GM11168 (cell line): ENCODE results near the gene MAPK1.
"Not testable (repeated sequence)": the region's sequence is repeated elsewhere in the genome, so short reads cannot be mapped to it uniquely, and the experiment has no call there.

Experiments used
- in situ Hi-C: fragments of 300-500 bp; cut with MboI; formaldehyde crosslinking; loops from one replicate; pipeline ENCODE4 v1.12.0; 2022; ENCODE audit warnings: low sequenced_read_pairs; ENCODE audit not compliant: unreplicated experiment

The MAPK1 gene

GRCh38 chr22:21759646-21760376 is 107.6 kb downstream of the MAPK1 start:
- in situ Hi-C loops, result no loop called here

- in situ Hi-C loops, result no loop called here
Measured at GRCh38 chr22:21759093-21759492, 108.4 kb downstream of the MAPK1 start.

- in situ Hi-C loops, result no loop called here
Measured at GRCh38 chr22:21758091-21758864, 109.2 kb downstream of the MAPK1 start.

- in situ Hi-C loops, result no loop called here
Measured at GRCh38 chr22:21755851-21756284, 111.6 kb downstream of the MAPK1 start.

- in situ Hi-C loops, result no loop called here
Measured at GRCh38 chr22:21754523-21754922, 112.9 kb downstream of the MAPK1 start.

GRCh38 chr22:21753374-21754111 is 113.9 kb downstream of the MAPK1 start:
- in situ Hi-C loops, result no loop called here

- in situ Hi-C loops, result no loop called here
Measured at GRCh38 chr22:21752276-21752675, 115.2 kb downstream of the MAPK1 start.

- in situ Hi-C loops, result no loop called here
Measured at GRCh38 chr22:21745948-21746347, 121.5 kb downstream of the MAPK1 start.

GRCh38 chr22:21744917-21745316 is 122.5 kb downstream of the MAPK1 start:
- in situ Hi-C loops, result not testable (repeated sequence)

GRCh38 chr22:21741790-21742189 is 125.7 kb downstream of the MAPK1 start:
- in situ Hi-C loops, result no loop called here

GRCh38 chr22:21741059-21741458 is 126.4 kb downstream of the MAPK1 start:
- in situ Hi-C loops, result no loop called here

- in situ Hi-C loops, result no loop called here
Measured at GRCh38 chr22:21739828-21740377, 127.5 kb downstream of the MAPK1 start.

GRCh38 chr22:21738966-21739365 is 128.5 kb downstream of the MAPK1 start:
- in situ Hi-C loops, result no loop called here

GRCh38 chr22:21738081-21738480 is 129.4 kb downstream of the MAPK1 start:
- in situ Hi-C loops, result no loop called here

- in situ Hi-C loops, result no loop called here
Measured at GRCh38 chr22:21736948-21737347, 130.5 kb downstream of the MAPK1 start.

GRCh38 chr22:21736084-21736642 is 131.3 kb downstream of the MAPK1 start:
- in situ Hi-C loops, result no loop called here

GRCh38 chr22:21735200-21736083 is 132.0 kb downstream of the MAPK1 start, which contains the start of gene YPEL1:
YPEL1 (minus strand) TSS chr22:21735794; CDS start chr22:21710744, 25,050 bp downstream.
- in situ Hi-C loops, result no loop called here

- in situ Hi-C loops, result no loop called here
Measured at GRCh38 chr22:21734540-21735199, 132.8 kb downstream of the MAPK1 start.

- in situ Hi-C loops, result no loop called here
Measured at GRCh38 chr22:21731503-21731902, 135.9 kb downstream of the MAPK1 start.
